DMS53 (cell line): ENCODE results near the gene VWF.
"Not testable (repeated sequence)": the region's sequence is repeated elsewhere in the genome, so short reads cannot be mapped to it uniquely, and the experiment has no call there.

Source experiments
- DNase-seq: peaks from one replicate; lab custom pipeline; 2025; lab: John Stamatoyannopoulos, UW

VWF gene

DNA sequence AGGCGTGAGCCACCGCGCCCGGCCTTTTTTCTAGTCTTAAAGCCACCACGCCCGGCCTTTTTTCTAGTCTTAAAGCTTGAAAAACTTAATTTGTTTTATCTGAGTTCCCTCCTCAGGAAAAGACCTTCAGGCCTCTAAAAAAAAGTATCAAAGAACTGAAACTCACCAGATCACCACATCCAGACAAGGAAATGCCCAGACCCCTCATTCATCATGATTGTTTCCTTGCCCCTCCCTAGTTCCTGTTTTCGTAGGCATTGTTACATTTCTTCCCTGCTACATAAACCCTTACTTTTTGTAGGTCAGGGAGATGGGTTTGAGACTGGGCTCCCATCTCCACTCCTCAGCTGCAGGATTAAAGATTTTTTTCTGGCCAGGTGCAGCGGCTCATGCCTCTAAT is 21.1 kb upstream of the VWF start:
- no peak for DNase-seq

DNA sequence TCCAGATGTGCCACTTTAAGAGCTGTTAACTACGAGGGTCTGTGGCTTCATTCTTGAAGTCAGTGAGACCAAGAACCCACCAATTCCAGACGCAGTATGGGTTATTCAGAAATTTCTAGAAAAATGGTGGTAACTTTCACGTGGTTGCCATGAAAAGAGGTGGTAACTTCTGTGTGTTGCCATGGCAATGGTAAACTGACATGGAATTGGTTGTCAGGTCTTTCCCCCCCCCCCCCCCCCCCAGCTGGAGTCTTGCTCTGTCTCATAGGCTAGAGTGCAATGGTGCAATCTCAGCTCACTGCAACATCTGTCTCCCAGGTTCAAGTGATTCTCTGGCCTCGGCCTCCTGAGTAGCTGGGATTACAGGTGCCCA is 18.8 kb upstream of the VWF start:
- DNase-seq: no peak

DNA sequence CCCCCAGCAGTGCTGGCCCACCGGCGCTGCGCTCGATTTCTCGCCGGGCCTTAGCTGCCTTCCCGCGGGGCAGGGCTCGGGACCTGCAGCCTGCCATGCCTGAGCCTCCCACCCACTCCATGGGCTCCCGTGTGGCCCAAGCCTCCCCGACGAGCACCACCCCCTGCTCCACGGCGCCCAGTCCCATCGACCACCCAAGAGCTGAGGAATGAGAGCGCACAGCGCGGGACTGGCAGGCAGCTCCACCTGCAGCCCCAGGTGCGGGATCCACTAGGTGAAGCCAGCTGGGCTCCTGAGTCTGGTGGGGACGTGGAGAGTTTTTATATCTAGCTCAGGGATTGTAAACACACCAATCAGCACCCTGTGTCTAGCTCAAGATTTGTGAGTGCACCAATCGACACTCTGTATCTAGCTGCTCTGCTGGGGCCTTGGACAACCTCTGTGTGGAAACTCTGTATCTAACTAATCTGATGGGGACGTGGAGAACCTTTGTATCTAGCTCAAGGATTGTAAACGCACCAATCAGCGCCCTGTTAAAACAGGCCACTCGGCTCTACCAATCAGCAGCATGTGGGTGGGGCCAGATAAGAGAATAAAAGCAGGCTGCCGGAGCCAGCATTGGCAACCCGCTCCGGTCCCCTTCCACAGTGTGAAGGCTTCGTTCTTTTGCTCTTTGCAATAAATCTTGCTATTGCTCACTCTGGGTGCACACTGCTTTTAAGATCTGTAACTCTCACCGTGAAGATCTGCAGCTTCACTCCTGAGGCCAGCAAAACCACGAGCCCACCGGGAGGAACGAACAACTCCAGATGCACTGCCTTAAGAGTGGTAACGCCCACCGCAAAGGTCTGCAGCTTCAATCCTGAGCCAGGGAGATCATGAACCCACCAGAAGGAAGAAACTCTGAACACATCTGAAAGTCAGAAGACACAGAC is 18.2 kb upstream of the VWF start:
- not testable (repeated sequence) for DNase-seq

DNA sequence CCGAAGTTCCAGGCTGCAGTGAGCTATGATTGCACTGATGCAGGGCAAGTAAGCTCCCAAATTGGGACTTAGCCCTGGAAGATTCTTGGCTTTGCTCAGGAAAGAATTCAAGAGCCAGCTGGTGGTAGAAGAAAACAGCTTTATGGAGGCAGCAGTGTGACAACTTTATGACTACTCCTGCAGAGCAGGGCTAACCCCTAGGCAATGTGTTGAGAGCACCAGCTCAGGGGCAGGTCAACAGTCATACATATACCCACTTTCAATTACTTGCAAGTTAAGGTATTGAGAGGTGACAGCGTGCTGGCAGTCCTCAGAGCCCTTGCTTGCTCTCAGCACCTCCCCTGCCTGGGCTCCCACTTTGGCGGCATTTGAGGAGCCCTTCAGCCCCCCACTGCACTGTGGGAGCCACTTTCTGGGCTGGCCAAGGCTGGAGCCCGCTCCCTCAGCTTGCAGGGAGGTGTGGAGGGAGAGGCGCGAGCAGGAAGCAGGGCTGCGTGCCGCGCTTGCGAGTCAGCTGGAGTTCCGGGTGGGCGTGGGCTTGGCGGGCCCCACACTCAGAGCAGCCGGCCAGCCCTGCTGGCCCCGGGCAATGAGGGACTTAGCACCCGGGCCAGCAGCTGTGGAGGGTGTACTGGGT is 17.4 kb upstream of the VWF start:
- not testable (repeated sequence) for DNase-seq

DNA sequence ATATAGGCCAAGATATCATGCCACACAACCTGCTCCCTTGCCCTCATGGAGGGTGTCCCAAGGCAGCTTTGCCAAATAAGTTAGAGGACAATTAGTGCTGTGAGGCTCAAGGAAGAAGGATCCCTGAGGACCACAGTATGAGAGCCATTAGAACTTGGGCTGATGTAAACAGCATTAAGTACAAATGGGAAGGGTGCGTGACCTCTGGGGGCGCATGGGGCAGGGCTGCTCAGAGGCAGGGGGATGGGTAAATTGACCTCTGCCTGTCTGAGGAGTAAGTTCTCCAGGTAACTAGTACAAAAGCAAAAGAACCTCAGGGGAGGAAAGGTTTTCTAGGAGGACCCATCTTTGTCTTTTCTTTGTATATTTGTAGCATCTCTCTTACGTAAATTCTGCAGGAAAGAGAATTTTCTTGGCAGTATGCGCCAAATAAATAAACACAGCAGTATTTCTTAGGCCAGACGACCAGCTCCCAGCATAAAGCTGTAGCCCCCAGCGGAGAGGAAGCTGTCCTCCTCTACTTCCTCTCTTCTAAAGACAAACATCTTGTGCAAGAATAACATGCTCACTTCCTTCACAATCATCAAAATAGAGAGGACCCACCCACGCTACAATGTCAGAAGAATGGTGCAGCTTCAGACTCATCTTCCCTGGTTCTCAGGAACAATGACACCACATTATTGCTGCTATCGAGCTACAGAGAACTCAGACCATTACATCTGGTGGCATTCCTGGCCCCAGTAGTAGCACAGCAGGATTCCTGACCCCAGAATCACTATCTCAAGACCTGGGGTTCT is 16.4 kb upstream of the VWF start:
- no peak for DNase-seq

DNA sequence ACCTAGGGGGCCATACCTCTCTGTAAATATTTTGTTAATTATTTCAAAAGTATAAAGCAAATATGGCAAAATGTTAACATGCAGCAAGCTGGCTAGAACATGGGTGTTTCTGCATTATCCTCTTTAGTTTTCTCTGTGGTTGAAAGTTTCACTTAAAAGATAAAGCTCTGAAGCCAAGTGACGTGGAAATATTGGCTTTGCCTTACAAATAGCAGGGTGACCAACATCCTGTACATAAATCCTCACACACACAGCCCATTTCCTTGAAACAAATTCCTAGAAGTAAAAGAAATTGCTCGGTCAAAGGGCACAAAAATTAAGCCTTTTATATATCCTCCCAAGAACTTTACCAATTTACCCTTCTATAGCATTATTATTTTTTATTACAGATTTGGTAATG is 10.6 kb upstream of the VWF start:
- DNase-seq: no peak

DNA sequence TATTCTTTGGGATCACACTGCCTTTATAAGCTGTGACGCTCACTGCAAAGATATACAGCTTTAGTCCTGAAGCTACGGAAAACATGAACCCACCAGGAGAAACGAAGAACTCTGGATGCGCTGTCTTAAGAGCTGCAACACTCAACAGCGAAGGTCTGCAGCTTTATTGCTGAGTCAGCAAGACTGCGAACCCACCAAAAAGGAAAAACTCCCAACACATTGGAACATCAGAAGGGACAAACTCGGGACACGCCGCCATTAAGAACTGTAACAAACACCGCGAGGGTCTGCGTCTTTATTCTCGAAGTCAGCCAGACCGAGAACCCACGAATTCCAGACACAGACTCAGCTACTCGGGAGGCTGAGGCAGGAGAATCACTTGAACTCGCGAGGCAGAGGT is 9.2 kb upstream of the VWF start:
- no peak for DNase-seq

DNA sequence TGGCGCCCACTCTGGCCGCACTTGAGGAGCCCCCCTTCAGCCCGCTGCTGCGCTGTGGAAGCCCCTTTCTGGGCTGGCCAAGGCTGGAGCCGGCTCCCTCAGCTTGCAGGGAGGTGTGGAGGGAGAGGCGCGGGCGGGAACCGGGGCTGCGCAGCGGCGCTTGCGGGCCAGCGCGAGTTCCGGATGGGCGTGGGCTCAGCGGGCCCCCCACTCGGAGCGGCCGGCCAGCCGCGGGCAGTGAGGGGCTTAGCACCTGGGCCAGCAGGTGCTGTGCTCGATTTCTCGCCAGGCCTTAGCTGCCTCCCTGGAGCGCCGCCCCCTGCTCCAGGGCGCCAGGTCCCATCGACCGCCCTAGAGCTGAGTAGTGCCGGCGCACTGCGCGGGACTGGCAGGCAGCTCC is 8.0 kb upstream of the VWF start:
- DNase-seq: no peak

DNA sequence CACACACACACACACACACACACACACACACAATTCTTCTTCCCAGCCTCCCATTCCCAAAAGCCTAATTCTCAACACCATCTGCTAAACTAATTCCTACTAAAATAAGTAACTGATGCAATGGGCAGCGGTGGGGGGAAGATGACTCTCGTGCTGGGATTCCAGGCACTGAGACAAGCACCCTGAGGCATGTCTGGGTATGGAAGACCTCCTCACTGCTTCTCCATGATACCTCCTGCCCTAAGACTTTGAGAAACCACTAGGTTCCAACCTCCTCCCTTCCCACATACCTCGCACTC is 789 bp upstream of the VWF start:
- no peak for DNase-seq

DNA sequence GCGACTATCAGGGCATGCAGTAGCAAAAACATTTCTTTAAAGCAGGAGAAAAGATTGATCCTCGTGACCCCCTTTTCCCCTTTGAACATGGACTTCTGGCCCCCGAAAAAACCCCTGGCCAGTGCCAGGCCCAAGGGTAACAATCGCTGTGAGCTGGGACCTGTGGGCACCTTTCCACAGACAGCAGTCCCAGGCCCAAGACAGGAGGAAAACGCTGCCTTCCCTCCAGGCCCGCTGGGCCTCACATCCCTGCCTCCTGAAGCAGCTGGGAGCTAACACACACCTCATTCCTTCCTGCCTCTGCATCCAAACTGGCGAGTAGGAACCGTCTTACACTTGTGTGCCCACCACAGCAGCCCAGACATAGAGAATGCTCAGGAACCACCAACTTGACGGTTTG is 1.2 kb downstream of the VWF start:
- no peak for DNase-seq

DNA sequence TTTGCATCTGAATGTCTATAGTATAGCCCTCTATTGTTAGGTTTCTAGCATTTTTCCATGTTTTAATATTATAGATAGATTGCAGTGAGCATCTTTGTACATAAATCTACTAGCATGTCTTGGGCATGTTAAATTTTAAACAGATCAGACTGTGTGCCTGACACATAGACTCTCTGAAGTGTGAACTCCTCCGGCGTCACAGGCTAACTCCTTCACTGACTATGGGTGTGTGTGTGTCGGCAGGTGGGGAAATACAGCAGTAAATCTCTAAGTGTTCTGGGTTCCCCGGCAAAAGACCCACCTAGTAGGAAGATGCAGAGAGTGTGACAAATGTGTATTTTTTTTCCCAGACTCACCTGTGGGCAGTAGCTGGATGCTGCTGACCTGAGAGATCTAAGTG is 2.3 kb downstream of the VWF start:
- DNase-seq: no peak

DNA sequence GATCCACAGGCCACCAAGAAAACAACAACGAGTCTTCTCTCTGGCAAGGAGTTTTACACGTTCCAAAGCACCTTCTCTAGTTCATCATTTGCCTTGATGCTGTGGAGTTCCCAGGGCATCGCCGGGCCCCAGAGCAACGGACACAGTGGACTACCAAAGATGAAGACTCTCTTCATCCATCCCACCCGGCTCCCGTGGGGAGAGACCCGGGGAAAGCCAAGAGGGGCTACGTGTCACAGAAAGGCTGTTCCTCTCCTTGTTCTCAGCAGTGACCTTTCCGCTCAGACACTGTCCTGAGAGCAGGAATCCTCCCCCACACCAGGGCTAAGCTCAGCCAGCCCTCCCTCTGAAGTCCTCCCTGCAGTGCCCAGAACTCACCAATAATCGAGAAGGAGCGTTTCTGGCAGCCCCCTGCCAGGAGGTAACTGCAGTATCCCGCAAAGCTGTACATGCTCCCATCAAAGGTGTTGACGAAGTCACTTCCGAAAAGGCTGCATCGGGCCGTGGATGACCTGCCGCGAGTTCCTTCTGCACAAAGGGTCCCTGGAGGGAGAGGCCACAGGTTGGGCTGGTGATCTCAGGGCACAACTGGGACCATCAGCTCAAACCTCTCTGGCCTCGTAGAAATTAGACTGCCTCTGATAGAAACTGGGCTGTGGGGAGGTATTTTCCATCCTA is 3.5 kb downstream of the VWF start:
- no peak for DNase-seq

DNA sequence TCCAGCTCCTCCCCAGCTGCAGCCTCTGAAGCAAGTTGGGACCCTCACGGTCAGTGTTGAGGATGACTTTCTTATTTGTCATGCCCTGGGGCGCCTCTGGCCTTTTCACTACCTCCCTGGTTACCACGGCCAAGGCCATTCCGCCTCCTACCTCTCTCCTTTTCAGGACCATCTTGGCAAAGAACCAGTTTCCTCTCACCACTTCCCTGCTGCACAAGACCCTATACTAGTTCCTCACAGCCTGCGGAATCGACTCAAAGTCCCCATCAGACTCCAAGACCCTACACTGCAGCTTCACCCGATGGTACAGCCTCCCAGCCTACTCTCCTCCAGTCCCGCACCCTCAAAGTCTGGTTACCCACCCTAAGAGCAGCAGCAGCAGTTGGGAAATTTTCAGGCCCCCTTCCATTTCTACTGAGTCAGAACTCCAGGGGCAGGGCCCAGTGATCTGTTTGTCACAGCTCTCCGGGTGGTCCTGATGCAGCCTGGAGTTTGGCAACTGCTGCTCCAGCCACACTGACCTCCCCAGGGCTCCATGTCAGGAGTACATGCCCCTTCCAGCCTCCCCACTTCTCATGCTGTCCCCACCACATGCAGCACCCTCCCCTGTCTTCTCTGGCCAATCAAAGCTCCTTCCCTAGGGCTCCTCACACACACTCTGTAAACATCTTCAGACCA is 5.4 kb downstream of the VWF start:
- DNase-seq: no peak

DNA sequence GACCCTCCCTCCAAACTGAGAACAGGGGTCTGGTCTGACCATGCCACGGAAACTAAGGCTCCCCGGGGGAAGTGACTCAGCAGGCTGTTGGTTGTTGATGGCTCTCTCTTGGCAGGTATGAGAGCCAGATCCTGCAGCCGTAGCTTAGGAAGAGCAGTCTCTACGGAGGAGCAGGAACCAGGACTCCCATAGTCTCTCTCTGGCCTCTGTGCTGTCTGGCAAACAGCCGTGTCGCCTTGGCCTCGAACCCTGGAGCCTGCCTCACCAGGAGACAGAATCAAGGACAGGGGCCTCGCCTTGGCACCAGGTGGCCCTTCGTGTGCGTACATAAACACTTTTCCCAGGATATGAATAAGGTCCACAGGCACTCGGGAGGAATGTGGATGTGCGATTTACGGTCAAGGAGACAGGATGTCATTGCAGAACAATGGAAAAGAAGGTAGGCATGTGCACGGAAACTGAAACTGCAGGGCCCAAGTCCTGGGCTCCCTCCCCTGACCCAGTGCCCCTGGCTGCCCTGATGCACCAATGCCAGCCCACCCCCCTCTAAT is 7.9 kb downstream of the VWF start:
- DNase-seq: no peak

DNA sequence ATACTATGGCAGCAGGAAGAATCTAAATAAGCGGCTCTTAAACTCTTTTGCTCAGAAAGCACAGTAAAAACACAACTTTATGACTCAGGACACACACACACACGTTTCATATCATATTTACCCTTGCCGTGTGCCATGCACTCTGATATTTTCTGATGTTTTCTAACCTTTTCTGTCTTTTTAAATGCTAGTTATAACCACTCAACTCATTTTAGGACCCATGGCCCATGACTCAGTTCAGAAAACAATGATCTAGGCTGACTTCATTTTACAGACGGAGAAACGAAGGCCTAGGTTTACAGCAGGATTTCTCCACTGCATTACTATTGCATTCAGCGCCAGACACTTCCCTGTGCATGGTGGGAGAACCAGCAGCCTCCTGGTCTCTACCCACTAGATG is 9.1 kb downstream of the VWF start:
- no peak for DNase-seq

DNA sequence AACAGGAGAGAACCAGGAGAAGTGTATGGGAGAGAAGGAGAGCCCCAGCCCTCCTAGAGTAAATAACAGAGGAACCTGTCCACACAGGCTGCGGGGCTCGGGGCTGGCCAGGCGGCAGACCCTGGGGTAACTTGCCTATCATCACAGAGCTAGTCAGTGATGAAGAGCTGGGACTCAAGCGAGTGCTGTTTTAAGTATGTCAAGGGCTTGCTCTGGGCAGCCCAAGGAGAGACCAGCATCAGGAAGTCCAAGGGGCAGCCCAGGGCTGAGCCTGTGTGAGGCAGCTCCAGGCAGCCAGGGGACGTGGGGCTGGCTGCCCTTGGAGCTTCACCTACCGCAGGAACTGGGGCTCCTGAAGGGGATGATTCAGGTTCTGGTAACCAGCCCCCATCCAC is 10.0 kb downstream of the VWF start:
- DNase-seq: no peak

DNA sequence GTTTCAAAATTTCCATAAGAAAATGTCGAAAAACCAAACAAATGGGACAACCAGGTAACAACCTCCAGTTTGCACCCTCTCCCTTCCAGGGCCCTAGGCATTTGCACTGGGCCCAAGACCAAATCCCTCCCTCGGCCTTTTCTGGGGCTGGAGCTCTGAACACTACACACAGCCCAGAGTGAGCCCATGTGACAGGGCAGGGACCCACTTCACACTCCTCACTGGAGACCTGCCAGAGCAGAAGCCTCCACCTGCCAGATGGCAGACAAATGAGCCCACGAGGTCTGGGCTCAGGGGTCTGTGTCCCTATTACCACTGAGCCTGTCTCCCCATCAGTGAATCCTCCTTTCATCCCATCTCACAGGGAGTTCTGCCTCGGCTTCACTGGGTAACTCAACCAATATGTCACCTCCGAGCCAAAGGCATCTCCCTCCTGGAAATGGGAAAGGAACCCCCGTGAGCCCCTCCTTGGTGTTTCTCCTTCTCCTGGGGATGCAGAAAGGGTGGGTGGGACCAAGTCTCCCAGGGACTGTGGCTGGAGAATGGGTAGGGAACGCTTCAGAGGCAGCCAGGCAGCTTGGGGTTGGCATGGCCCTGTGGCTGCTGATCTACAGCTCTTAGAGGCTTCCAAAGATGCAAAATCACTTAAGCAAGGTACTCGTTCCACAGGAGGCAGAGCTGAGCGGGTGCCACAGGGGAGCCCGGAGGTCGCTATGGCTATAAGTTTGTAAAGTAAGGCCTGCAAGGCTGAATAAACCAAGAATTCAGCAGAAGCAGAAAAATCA is 10.6 kb downstream of the VWF start:
- no peak for DNase-seq

DNA sequence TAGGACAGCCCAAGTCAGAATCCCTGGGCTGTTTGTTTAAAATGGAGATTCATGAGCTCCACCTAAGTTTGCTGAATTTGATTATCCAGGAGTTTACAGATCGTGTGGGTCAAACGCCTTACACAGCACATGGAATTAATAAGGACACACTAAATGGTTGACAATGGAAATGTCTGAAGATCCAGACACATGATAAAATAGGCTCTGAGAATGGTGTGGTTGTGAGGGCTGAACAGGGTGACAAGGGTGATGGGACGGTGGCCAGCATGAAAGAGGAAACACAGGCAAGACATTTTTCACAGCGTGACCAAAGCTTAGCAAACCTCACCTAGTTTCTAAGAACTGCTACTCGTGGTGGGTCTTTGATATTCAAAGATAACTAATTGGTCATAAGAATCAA is 12.5 kb downstream of the VWF start:
- DNase-seq: no peak

DNA sequence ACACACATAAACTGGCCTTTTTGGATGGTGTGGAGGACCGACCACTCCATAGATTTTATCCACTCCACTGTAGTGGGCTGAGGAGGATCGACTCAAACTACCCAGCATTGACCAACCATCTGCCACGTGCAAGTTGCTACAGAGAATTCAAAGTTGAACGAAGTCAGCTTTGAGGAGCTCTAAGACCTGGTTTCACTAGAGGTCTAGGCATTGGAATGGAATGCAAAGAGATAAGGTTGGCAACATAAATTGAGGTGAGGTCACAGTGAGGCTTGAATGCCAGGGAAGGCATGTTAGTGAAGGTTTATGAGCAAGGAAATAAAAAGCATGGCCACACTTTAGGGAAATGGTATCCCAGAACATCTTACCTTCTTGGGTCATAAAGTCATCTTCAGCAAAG is 14.5 kb downstream of the VWF start:
- DNase-seq: no peak

DNA sequence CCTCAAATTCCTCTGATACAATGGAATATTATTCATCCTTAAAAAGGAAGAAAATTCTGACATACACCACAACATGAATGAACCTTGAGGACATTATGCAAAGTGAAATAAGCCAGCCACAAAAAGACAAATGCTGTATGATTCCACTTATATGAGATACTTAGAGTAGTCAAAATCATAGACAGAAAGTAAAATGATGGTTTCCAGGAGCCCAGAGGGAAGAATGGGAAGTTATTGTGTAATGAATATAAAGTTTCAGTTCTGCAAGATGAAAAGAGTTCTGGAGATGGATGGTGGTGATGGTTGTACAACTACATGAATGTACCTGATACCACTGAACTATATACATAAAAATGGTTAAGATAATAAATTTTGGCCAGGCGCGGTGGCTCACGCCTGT is 18.3 kb downstream of the VWF start:
- DNase-seq: no peak

DNA sequence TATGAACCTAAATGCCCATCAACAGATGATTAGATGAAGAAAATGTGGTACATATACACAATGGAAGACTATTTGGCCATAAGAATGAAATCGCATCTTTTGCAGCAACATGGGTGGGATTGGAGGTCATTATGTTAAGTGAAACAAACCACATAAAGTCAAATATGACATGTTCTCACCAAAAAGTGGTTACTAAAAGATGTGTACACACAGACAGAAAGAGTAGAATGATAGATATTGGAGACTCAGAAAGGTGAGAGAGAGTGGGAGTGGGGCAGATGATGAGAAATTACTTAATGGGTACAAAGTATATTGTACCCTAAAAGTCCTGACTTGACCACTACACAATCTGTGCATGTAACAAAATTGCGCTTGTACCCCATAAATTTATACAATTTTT is 19.6 kb downstream of the VWF start:
- DNase-seq: no peak
